HEK293 (cell line): Measurements from ENCODE around the gene NFE2L1.

Source experiments
- CTCF ChIA-PET: fragments of 350-600 bp; formaldehyde crosslinking; extraction: SDS; loops from one replicate; lab custom pipeline; 2021; ENCODE audit warnings: antibody characterized with exemption; lab: Yijun Ruan, JAX
- POLR2A ChIA-PET: fragments of 300-600 bp; formaldehyde crosslinking; extraction: SDS; loops from one replicate; lab custom pipeline; 2020; ENCODE audit warnings: antibody characterized with exemption, inconsistent platforms; lab: Yijun Ruan, JAX
- H3K27ac ChIP-seq: fragments of 200-500 bp; sonication (Bioruptor generic); 2 replicates; pipeline ENCODE4 v1.5.1; 2014; ENCODE audit warnings: low read depth, low read length, control low read depth, inconsistent platforms; ENCODE audit errors: extremely low read depth
- H3K36me3 ChIP-seq, 2 experiments: fragments of 200-500 bp in 1 of 2; sonication (Bioruptor generic) in 1 of 2; 1 replicate in 1 of 2; 2 replicates in 1 of 2; pipeline ENCODE4 v1.5.1; 2014 to 2017; ENCODE audit warnings: inconsistent platforms in 2 of 2, low read length in 2 of 2; ENCODE audit not compliant: control insufficient read depth in 2 of 2, insufficient read depth in 1 of 2
- H3K4me1 ChIP-seq: fragments of 200-500 bp; sonication (Bioruptor generic); 2 replicates; pipeline ENCODE4 v1.5.1; 2014; ENCODE audit warnings: mild to moderate bottlenecking, low read length, inconsistent platforms; ENCODE audit not compliant: control insufficient read depth, insufficient read depth
- H3K4me3 ChIP-seq: 2 replicates; pipeline ENCODE4 v1.5.1; 2011; ENCODE audit warnings: low read depth, mild to moderate bottlenecking, control low read depth, low read length, moderate library complexity
- H3K9me3 ChIP-seq: fragments of 200-500 bp; sonication (Bioruptor generic); 2 replicates; pipeline ENCODE4 v1.5.1; 2014; ENCODE audit warnings: low read depth, low read length, inconsistent platforms; ENCODE audit not compliant: control insufficient read depth, insufficient read depth
- EGR2 ChIP-seq: fragments of 450-650 bp; formaldehyde crosslinking; IDR thresholded peaks from 2 replicates; pipeline ENCODE4 v1.5.1; 2016; ENCODE audit warnings: low read depth, missing biosample characterization, missing genetic modification characterization
- GLIS1 ChIP-seq: fragments of 450-650 bp; formaldehyde crosslinking; IDR thresholded peaks from 2 replicates; pipeline ENCODE4 v1.5.1; 2016; ENCODE audit warnings: missing biosample characterization, missing genetic modification characterization
- HOXC10 ChIP-seq: sonication (generic); formaldehyde crosslinking; IDR thresholded peaks from 2 replicates; pipeline ENCODE4 v1.8.1; 2023; ENCODE audit warnings: mild to moderate bottlenecking, missing genetic modification reagents
- KLF8 ChIP-seq: fragments of 450-650 bp; formaldehyde crosslinking; IDR thresholded peaks from 2 replicates; pipeline ENCODE4 v1.5.1; 2016; ENCODE audit warnings: missing biosample characterization, missing genetic modification characterization
- MEIS1 ChIP-seq: sonication (generic); formaldehyde crosslinking; IDR thresholded peaks from 2 replicates; pipeline ENCODE4 v1.8.1; 2022; ENCODE audit warnings: missing genetic modification reagents, mild to moderate bottlenecking, borderline replicate concordance
- MZF1 ChIP-seq: fragments of 450-650 bp; formaldehyde crosslinking; IDR thresholded peaks from 2 replicates; pipeline ENCODE4 v1.5.1; 2017; ENCODE audit warnings: missing biosample characterization, missing genetic modification characterization, borderline replicate concordance
- PBX3 ChIP-seq: sonication (generic); formaldehyde crosslinking; IDR thresholded peaks from 2 replicates; pipeline ENCODE4 v1.8.1; 2022; ENCODE audit warnings: mild to moderate bottlenecking, moderate library complexity, missing genetic modification reagents
- PRDM1 ChIP-seq: fragments of 450-650 bp; formaldehyde crosslinking; IDR thresholded peaks from 2 replicates; pipeline ENCODE4; 2016; ENCODE audit warnings: missing biosample characterization, missing genetic modification characterization
- PRDM4 ChIP-seq: fragments of 450-650 bp; formaldehyde crosslinking; IDR thresholded peaks from 2 replicates; pipeline ENCODE4 v1.5.1; 2017; ENCODE audit warnings: missing biosample characterization, missing genetic modification characterization
- RBAK ChIP-seq: fragments of 450-650 bp; formaldehyde crosslinking; IDR thresholded peaks from 2 replicates; pipeline ENCODE4 v1.5.1; 2016; ENCODE audit warnings: missing biosample characterization, missing genetic modification characterization
- ZBTB17 ChIP-seq: fragments of 450-650 bp; formaldehyde crosslinking; IDR thresholded peaks from 2 replicates; pipeline ENCODE4 v1.5.1; 2016; ENCODE audit warnings: missing biosample characterization, missing genetic modification characterization
- ZBTB26 ChIP-seq: fragments of 450-650 bp; formaldehyde crosslinking; optimal IDR thresholded peaks from 2 replicates; pipeline ENCODE3; 2016; ENCODE audit warnings: missing biosample characterization, mild to moderate bottlenecking, missing genetic modification characterization
- ZIC2 ChIP-seq: fragments of 450-650 bp; formaldehyde crosslinking; IDR thresholded peaks from 2 replicates; pipeline ENCODE4 v1.5.1; 2016; ENCODE audit warnings: missing biosample characterization, missing genetic modification characterization
- ZNF121 ChIP-seq: fragments of 450-650 bp; formaldehyde crosslinking; IDR thresholded peaks from 2 replicates; pipeline ENCODE4 v1.5.1; 2016; ENCODE audit warnings: missing biosample characterization, missing genetic modification characterization
- ZNF133 ChIP-seq: fragments of 450-650 bp; formaldehyde crosslinking; IDR thresholded peaks from 2 replicates; pipeline ENCODE4 v1.5.1; 2016; ENCODE audit warnings: missing biosample characterization, missing genetic modification characterization
- ZNF335 ChIP-seq: fragments of 450-650 bp; formaldehyde crosslinking; conservative IDR thresholded peaks from 2 replicates; pipeline ENCODE4 v1.5.1; 2016; ENCODE audit warnings: missing biosample characterization, missing genetic modification characterization
- ZNF426 ChIP-seq: fragments of 450-650 bp; formaldehyde crosslinking; IDR thresholded peaks from 2 replicates; pipeline ENCODE4 v1.5.1; 2017; ENCODE audit warnings: missing biosample characterization, missing genetic modification characterization, mild to moderate bottlenecking, inconsistent platforms, moderate library complexity
- ZNF48 ChIP-seq: fragments of 450-650 bp; formaldehyde crosslinking; IDR thresholded peaks from 2 replicates; pipeline ENCODE4 v1.5.1; 2016; ENCODE audit warnings: missing biosample characterization, missing genetic modification characterization
- ZNF518A ChIP-seq: fragments of 450-650 bp; formaldehyde crosslinking; conservative IDR thresholded peaks from 2 replicates; pipeline ENCODE4 v1.5.1; 2016; ENCODE audit warnings: low read depth, missing biosample characterization, missing genetic modification characterization
- ZNF530 ChIP-seq: fragments of 450-650 bp; formaldehyde crosslinking; IDR thresholded peaks from 2 replicates; pipeline ENCODE4 v1.5.1; 2016; ENCODE audit warnings: low read depth, missing biosample characterization, missing genetic modification characterization
- ZNF555 ChIP-seq: fragments of 450-650 bp; formaldehyde crosslinking; conservative IDR thresholded peaks from 2 replicates; pipeline ENCODE4 v1.5.1; 2017; ENCODE audit warnings: missing biosample characterization, mild to moderate bottlenecking, missing genetic modification characterization, inconsistent platforms
- ZNF600 ChIP-seq: fragments of 450-650 bp; formaldehyde crosslinking; IDR thresholded peaks from 2 replicates; pipeline ENCODE4 v1.5.1; 2016; ENCODE audit warnings: missing biosample characterization, missing genetic modification characterization
- ZNF660 ChIP-seq: fragments of 450-650 bp; IDR thresholded peaks from 2 replicates; pipeline ENCODE4 v1.5.1; 2018; ENCODE audit warnings: missing biosample characterization, mild to moderate bottlenecking, missing genetic modification characterization
- ZNF830 ChIP-seq: fragments of 450-650 bp; IDR thresholded peaks from 2 replicates; pipeline ENCODE4 v1.5.0; 2018; ENCODE audit warnings: missing biosample characterization, missing genetic modification characterization, low read depth, mild to moderate bottlenecking, moderate library complexity
- ZSCAN5A ChIP-seq: fragments of 450-650 bp; formaldehyde crosslinking; IDR thresholded peaks from 2 replicates; pipeline ENCODE4 v1.5.1; 2016; ENCODE audit warnings: missing biosample characterization, missing genetic modification characterization

NFE2L1 gene

GRCh38 chr17:47999582-47999981 is 48.6 kb upstream of the NFE2L1 start:
- H3K36me3 ChIP-seq = no peaks in the 10 kb centered on the region
- H3K4me1 ChIP-seq = peaks cover under 1% of the 10 kb centered on the region; the same call in 1 of the 2 replicates
- H3K4me3 ChIP-seq = no peak overlapping the region
- H3K27ac ChIP-seq = no peak overlapping the region
- ChIA-PET POLR2A (interaction anchor here (0.6 to 1.2 kb wide), 4 partner anchors 12 to 129 kb away, joined by 3 to 4 read pairs (median 3); no protein-coding TSS in a partner anchor), CTCF (interaction anchor here (0.5 to 3.8 kb wide), 9 partner anchors 9 to 1575 kb away, joined by 3 to 23 read pairs (median 4); partner anchors contain the start of gene CDK5RAP3)
- no peaks in the 10 kb centered on the region for H3K9me3 ChIP-seq
- TF ChIP-seq ZNF660 (tag by site-specific recombination) (no peak), ZSCAN5A (tag by site-specific recombination) (no peak), ZNF335 (tag by site-specific recombination) (no peak), ZNF555 (no peak), MEIS1 (CRISPR knock-in tag) (no peak), ZIC2 (peak; percentile 68), PRDM1 (no peak), ZNF600 (no peak), ZNF133 (tag by site-specific recombination) (no peak), PBX3 (CRISPR knock-in tag) (no peak), PRDM4 (tag by site-specific recombination) (no peak), HOXC10 (CRISPR knock-in tag) (no peak), GLIS1 (tag by site-specific recombination) (peak; percentile 71), ZNF530 (tag by site-specific recombination) (no peak), ZNF48 (tag by site-specific recombination) (no peak), ZNF518A (tag by site-specific recombination) (no peak), KLF8 (tag by site-specific recombination) (no peak), MZF1 (tag by site-specific recombination) (no peak), ZNF830 (tag by site-specific recombination) (no peak), EGR2 (tag by site-specific recombination) (peak; percentile 43; the same call in 1 of the 2 replicates), ZNF426 (tag by site-specific recombination) (no peak), ZBTB26 (tag by site-specific recombination) (no peak), RBAK (tag by site-specific recombination) (no peak), ZNF121 (tag by site-specific recombination) (no peak), ZBTB17 (tag by site-specific recombination) (peak; percentile 75)
